ENCODE data around the gene SIRPA.

SIRPA gene

GRCh38 chr20:1890469-1891262 lies 4.5 kb upstream of the SIRPA start:
- no peak for DNase-seq

GRCh38 chr20:1891263-1892118 lies 3.7 kb upstream of the SIRPA start:
- DNase-seq, result no peak

DNA sequence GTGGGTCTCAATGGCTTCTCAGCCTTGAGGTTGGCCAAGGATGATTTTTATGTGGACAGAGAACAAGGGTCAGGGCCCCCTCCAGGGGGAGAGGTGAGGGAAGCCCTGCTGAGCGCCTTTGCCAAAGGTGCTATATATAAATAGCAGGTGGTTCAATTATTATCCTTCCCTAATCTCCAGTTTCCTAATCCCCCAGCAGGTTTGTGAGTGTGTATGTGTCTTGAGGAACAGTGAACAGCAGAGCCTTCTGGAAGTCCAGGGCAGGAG lies 3.2 kb upstream of the SIRPA start:
- no peak for DNase-seq

GRCh38 chr20:1893721-1894470 lies 1.3 kb upstream of the SIRPA start:
- peak; percentile 14 for DNase-seq

GRCh38 chr20:1894471-1894950 lies 696 bp upstream of the SIRPA start:
- no peak for DNase-seq

- no peak for DNase-seq
Measured at GRCh38 chr20:1895674-1896483, 672 bp downstream of the SIRPA start.

DNA sequence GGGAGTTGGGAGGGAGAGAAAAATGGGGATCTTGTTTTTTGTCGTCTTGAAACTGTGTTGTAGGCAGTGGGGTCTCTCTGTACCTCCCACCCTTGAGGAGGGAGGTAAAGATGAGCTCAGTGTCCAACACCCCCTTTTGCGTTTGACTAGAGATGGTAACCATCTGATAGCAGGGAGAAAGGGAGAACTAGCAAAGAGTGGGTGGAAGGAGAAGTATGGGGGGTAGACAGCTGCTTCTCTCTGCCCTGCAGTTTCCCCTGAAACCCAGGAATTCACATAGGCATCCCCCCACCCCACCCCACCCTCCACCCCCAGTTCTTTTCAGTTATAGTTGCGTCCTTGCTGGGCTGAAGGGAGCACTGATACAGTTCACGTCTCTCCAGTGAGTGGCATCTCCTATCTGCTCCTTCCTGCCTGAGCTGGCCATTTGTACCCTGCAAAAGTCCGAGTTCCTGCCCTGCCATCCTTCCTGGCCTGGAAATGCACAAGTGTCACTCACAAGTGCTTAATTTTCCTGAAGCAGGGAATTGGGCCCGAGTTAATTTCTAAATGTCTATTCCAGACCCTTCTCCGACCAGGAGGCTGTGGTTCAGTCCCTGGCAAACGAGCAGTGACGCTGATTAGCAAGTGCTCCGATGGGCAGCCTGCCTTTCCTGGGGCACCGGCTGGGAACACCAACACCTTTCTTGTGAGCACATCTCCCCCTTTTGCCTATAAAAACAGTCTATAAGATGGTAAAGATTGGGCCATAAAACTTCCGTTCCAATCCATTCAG lies 1.5 kb downstream of the SIRPA start:
- no peak for DNase-seq

GRCh38 chr20:1897541-1897940 lies 2.3 kb downstream of the SIRPA start:
- no peak for DNase-seq

DNA sequence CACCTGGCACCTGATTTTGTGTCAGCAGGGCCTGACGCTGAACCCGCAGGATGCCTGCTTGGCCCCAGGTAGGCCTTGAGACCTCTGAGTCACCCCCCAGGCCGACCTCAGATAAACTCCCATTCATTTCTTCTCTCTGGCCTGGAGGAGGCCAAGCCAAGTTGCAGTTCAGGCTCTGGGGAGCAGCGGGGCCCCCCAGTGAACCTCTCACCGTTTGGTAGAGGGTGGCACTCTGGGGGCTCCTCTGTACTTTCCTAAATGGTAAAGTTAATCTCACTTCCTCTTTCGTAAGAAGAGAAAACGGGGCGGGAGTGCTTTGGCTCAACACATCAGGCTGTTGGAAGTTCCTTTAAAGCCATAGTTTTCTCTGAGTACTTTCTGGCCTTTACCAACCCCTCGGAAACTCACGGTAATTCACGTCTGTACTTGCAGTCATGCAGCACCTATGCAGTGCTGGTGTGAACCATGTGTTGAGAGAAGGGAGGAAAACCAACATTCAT lies 2.8 kb downstream of the SIRPA start:
- no peak for DNase-seq

DNA sequence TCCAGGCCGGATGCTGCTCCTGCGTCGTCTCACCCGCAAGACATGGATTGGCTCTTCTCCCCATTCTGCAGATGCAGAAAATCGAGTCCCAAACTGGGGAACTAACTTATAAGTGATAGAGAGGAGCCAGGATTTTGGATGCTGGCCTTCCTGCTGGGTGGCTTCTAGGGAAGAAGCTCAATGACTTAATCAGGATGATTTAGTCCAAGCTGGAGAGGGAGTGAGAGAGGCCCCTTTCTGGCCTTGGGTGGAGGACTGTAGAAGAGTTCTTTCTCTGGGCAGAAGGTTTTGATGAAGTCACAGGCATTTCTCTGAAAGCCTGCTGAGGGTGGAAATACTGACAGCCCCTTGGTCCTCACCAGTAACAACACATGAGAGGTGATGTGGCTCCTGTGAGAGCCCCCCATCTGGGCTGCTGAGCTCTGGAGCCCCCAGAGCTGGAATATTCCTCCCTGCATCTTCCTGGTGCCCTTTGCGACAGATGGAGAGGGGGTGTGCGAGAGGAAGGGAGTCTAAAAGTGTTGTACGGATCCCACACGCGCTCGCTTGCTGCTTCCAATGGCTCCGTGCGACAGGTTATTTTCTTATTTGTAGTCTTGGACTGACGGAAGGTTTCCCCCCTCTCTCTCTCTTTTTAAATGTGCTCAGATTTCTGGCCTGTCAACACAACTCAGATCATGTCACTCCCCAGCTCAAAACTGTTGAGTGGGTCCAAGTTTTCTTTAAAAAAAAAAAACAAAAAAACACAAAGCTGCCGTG lies 3.5 kb downstream of the SIRPA start:
- DNase-seq, result no peak

GRCh38 chr20:1899241-1899525 lies 4.0 kb downstream of the SIRPA start:
- no peak for DNase-seq

DNA sequence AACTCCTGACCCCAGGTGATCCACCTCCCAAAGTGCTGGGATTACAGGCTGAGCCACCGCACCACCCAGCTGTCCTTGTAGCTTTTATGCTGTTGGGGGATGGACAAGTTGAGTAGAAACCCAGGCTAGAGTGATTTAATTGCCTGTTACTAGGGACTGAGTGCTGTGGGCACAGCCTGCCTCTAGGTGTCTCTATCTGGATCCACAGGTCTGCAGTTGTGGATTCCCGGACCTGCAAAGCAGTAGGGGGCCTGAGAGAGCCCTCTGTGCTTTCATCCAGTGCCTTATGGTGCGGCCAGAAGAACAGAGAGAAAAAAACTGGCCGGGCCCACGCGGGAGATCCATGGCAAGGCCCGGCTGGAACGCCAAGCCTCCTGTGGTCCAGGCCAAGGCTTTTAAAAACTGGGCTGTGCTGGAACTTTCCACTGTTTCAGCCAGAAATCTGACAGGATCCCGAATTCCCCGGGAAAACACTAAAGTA lies 5.2 kb downstream of the SIRPA start:
- peak; percentile 45 for DNase-seq

DNA sequence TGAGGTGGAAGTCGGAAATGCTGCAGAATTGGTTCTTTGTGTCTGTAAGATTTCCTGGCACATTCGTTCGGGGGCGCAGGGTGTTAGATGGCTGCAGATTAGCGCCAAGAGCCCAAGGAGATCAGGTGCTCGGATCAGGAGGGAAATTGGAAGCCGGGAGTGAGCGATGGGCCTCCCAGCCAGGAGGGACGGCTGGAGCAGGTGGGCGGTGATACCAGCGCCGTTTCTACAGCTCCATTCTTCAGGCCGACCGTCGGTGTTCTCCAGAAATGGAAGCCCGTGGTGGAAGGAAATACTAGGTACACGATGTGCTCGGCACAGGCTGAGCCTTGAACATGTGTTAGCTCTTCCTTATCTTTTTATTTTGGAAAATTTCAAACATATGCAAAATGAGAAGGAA lies 6.5 kb downstream of the SIRPA start:
- no peak for DNase-seq

DNA sequence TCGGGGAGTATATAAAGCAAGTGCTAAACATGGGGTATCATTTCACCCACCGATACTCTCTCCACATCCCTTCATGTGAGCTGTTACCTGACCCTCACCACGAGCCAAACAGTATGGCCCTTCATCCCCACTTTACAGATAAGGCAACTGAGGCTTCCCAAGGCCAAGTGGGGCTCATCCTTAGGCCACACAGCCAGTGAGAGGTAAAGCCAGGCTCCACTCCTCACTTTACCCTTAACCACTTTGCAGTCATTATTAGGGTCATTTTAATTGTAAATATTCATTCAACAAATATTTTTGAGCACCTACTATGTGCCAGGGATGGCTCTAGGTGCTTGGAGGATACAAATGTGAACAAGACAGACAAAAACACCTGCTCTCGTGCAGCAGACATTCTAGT lies 7.0 kb downstream of the SIRPA start:
- no peak for DNase-seq

DNA sequence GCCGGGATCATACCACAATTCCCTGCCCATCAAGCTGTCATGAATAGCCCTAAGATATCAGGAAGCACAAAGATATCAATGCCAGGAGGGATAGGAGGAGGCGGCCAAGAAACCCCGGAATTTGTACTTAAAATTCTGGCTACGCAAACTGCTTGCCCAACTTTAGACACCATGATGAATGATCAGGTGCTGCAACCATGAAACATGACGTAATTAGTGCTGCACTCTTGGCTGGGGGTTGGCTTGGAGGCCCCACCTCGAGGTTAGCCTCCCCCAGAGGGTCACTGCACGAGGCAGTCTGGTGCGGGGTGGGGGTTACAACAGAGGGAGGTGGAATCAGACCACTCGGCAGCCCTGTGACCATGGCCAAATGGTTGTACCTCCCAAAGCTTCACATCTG lies 8.9 kb downstream of the SIRPA start:
- no peak for DNase-seq

- DNase-seq, result no peak
Measured at GRCh38 chr20:1905009-1905408, 9.8 kb downstream of the SIRPA start.

- DNase-seq, result no peak
Measured at GRCh38 chr20:1905693-1906092, 10.5 kb downstream of the SIRPA start.

- no peak for DNase-seq
Measured at GRCh38 chr20:1906361-1907051, 11.3 kb downstream of the SIRPA start.

DNA sequence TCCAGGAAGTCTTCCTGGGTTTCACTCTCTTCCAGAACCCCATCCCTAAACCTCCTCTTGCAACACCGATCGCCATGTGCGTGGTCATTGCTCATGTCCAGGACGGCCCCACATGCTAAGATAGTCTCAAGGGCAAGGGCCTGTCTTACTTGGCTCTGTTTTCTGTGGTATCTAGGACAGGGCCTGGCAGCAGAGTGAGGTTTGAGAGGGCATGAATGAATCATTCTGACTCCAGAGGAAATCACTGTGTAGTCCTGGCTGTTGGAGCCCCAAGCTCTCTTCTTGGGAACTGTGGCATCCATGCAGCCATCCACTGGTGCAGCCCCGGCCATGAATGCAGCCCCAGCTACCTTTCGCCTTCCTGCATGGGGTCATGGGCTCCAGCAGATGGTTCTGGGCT lies 12.4 kb downstream of the SIRPA start:
- peak; percentile 25 for DNase-seq

- no peak for DNase-seq
Measured at GRCh38 chr20:1908191-1908590, 13.0 kb downstream of the SIRPA start.

All from NCI-H226 (cell line).